ENCODE data around the gene HAPSTR1.

The HAPSTR1 gene

GRCh38 chr16:9050102-9050830 lies 41.2 kb upstream of the HAPSTR1 start:
- TF ChIP-seq, protein P1, sequence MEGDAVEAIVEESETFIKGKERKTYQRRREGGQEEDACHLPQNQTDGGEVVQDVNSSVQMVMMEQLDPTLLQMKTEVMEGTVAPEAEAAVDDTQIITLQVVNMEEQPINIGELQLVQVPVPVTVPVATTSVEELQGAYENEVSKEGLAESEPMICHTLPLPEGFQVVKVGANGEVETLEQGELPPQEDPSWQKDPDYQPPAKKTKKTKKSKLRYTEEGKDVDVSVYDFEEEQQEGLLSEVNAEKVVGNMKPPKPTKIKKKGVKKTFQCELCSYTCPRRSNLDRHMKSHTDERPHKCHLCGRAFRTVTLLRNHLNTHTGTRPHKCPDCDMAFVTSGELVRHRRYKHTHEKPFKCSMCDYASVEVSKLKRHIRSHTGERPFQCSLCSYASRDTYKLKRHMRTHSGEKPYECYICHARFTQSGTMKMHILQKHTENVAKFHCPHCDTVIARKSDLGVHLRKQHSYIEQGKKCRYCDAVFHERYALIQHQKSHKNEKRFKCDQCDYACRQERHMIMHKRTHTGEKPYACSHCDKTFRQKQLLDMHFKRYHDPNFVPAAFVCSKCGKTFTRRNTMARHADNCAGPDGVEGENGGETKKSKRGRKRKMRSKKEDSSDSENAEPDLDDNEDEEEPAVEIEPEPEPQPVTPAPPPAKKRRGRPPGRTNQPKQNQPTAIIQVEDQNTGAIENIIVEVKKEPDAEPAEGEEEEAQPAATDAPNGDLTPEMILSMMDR (conservative IDR thresholded peaks at IDR 0.05): no peak; the same call in 1 of the 2 replicates
- no peak for TF ChIP-seq ZFX (IDR thresholded peaks at IDR 0.05)
- H3K27ac ChIP-seq: no peak overlapping the region

GRCh38 chr16:9053006-9053601 lies 38.3 kb upstream of the HAPSTR1 start:
- H3K27ac ChIP-seq: no peak overlapping the region
- no peak for TF ChIP-seq ZFX (IDR thresholded peaks at IDR 0.05)
- TF ChIP-seq, protein P1 (conservative IDR thresholded peaks at IDR 0.05): no peak

- no peak overlapping the region for H3K27ac ChIP-seq
- no peak for TF ChIP-seq ZFX (IDR thresholded peaks at IDR 0.05)
- TF ChIP-seq, protein P1 (conservative IDR thresholded peaks at IDR 0.05): no peak
These were observed 37.0 kb upstream of the HAPSTR1 start for GRCh38 chr16:9054460-9054859.

GRCh38 chr16:9055115-9055514 lies 36.3 kb upstream of the HAPSTR1 start:
- H3K27ac ChIP-seq: no peak overlapping the region

GRCh38 chr16:9055661-9056060 lies 35.8 kb upstream of the HAPSTR1 start:
- no peak overlapping the region for H3K27ac ChIP-seq
- TF ChIP-seq, protein P1 (conservative IDR thresholded peaks at IDR 0.05): no peak
- TF ChIP-seq ZFX (IDR thresholded peaks at IDR 0.05): no peak

More at GRCh38 chr16:9055115-9055514, 36.3 kb upstream of the HAPSTR1 start:
- TF ChIP-seq ZFX (IDR thresholded peaks at IDR 0.05): no peak
- TF ChIP-seq, protein P1 (conservative IDR thresholded peaks at IDR 0.05): no peak

GRCh38 chr16:9056061-9056460 lies 35.4 kb upstream of the HAPSTR1 start:
- no peak overlapping the region for H3K27ac ChIP-seq
- TF ChIP-seq, protein P1 (conservative IDR thresholded peaks at IDR 0.05): no peak
- TF ChIP-seq ZFX (IDR thresholded peaks at IDR 0.05): no peak

DNA sequence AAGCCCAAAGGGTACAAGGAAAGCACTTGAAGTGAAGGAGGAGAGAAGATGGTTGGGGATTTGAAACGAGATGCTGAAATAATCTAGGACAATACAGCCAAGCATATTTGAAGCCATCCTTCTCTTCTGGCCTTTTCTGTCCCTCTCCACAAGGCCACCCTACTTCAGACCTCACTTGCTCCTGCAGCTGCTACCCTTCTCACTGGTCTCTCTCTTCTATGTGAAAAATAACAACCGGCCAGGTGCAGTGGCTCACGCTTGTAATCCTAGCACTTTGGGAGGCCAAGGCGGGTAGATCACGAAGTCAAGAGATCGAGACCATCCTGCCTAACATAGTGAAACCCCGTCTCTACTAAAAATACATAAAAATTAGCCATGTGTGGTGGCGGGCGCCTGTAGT lies 33.2 kb upstream of the HAPSTR1 start:
- no peak overlapping the region for H3K27ac ChIP-seq
- TF ChIP-seq, protein P1 (conservative IDR thresholded peaks at IDR 0.05): no peak

Data from C4-2B (cell line).